GM19043 (cell line): ENCODE data around the gene ANKRD28.
A peak's percentile ranks its signal among the peaks of the same experiment; 100 is the strongest.

Experiments
- ATAC-seq: cut with Tn5 transposase; IDR thresholded peaks from one replicate; pipeline ENCODE4 v1.9.1; 2021; ENCODE audit warnings: low read depth; ENCODE audit not compliant: unreplicated experiment

ANKRD28 gene

DNA sequence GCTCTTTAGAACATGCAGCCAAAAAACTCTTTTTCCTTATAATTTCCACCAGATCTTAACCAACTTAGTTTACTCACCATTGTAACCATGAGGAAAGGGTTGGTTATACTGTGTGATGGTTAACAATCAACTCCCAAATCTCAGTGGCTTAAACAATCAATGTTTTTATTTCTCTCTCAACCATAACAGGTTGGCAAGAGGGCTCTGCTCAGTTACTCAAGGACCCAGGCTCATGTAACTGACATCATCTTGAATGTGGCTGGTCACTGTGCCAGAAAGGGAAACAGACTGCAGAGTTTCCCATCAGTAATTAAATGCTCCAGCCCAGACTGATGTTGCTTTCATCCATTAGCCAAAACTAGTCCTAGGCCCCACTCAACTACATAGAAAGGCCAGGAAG, 69.0 kb downstream of the ANKRD28 start:
- ATAC-seq: no peak

GRCh38 chr3:15726881-15727280, 70.9 kb downstream of the ANKRD28 start:
- ATAC-seq: no peak

DNA sequence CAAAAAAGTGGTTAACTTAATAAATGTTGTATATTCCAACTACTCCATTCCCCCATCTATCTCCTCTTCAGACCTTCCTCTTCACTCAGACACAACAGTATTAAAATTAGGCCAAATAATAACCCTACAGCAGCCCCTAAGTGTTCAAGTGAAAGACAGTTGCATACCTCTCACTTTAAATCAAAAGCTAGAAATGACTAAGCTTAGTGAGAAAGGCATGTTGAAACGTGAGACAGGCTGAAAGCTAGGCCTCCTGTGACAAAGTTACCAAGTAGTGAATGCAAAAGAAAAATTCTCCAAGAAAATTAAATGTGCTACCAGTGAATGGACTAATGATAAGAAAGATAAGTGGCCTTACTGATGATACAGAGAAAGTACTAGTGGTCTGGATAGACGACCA, 71.7 kb downstream of the ANKRD28 start:
- ATAC-seq: peak; percentile 85

GRCh38 chr3:15724446-15724845, 73.3 kb downstream of the ANKRD28 start:
- ATAC-seq: no peak

GRCh38 chr3:15723624-15723884, 74.2 kb downstream of the ANKRD28 start:
- no peak for ATAC-seq

DNA sequence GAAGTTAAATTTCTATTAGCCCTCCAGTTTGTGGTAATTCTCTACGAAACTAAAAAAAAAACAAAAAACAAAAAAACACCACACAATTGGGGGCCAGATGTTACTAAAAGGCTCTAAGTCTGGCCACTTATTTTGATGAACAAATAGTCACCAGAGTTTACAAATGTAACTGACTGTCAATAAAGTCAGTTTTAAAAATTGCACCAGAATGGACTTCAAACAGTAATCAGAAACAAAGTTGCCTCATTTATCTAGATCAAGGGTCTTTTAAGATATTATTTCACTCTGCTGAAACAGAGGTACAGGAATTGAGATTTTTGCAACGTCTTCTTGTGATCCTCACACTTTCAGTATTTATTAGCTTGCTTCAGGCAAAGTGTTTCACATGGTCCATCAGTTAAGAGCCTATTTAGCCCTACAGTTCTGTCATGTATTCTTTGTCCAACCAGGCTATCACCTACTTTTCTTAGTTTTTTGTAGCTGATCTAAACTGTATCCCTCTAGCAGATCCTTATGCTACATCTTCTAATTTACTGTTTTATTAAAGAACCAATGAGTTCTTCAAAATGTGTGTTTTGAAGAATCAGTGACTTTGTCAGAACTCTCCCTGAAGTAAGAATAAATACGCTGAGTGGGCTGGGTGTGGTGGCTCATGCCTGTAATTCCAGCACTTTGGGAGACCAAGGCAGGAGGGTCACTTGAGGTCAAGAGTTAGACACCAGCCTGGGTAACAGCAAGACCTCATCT, 74.7 kb downstream of the ANKRD28 start:
- ATAC-seq: no peak

- ATAC-seq: no peak
Observed at GRCh38 chr3:15716178-15716577, 81.6 kb downstream of the ANKRD28 start.

GRCh38 chr3:15714448-15714847, 83.3 kb downstream of the ANKRD28 start:
- ATAC-seq: no peak

DNA sequence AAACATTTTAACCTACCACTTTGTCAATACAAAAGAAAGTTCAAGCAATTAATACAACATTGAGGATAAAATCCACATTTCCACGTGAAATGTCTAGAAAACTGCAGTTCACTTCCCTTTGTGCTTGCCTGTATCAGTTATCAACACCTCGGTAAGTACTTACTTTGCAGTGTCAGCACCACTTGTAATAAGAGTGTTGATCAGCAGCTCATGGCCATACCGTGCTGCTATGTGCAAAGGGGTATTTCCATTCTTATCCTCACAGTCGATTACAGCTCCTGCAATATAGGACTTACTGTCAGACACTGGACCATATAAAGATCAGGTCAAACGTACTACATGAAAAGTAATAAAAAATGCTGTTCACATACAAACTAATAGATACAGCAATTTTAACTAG, 84.4 kb downstream of the ANKRD28 start:
- ATAC-seq: no peak

DNA sequence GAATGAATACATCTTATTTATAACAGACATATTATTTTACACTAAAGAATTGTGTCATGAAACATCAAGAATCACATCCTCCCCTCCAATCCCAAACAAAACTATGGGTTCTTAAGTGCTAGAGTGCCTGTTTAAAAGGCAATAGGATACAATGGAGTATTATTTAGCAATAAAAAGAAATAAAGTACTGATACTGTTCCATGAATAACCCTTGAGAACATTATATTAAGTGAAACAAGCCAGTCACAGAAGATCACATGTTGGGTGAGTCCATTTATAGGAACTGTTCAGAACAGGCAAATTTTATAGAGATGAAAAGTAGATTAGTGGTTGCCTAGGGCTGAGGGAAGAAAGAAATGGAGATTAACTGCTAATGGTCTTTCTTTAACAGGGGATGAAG, 86.5 kb downstream of the ANKRD28 start:
- no peak for ATAC-seq

- ATAC-seq: no peak
Observed at GRCh38 chr3:15708882-15709677, 88.7 kb downstream of the ANKRD28 start.

DNA sequence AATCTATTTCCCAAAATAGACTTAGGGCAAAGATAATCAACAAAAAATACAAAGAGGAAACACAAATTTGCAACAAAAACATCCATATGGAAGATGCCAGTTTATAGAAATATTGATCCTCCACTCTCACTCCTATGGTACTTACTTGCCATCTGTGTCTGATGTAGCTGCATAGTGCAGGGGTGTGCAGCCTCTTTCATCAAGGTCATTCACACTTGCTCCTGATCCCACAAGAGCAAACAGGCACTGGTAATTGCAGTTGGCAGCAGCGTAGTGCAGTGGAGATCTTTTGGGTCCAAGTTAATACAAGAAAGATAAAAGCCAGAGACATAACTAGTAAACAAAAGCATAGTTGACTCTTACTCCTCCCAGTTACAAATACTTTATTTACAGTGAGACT, 90.0 kb downstream of the ANKRD28 start:
- no peak for ATAC-seq

DNA sequence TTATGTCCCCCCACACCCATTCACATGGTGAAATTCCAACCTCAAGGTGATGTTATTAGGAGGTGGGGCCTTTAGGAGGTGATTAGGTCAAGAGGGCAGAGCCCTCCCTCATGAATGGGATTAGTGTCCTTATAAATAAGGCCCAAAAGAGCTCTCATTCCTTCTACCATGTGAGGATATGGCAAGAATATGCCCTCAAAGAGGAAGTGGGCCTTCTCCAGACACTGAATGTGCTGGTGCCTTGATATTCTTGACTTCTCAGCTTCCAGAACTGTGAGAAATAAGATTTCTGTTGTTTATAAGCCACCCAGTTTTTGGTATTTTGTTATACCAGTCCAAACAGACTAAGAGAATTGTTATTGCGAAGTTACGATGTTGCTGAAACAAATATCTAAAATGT, 94.4 kb downstream of the ANKRD28 start:
- no peak for ATAC-seq

DNA sequence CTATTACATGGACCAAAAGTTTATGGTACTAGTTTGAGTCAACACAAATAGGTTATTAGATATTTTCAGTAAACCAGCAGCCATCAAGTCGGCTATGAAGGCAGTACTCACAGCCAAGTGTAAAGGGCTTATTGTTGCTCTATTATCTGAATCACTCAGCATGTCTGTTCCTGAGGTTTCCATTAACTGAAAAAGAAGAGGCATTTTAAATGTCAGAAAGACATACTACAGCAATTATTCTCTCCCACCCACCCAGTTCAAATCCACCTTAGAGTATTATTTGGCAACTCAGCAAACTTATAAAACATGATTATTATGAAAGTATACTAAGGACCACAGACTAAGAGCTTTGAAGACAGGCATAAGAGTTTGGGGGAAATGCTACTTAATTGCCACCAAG, 103.2 kb downstream of the ANKRD28 start:
- ATAC-seq: no peak

DNA sequence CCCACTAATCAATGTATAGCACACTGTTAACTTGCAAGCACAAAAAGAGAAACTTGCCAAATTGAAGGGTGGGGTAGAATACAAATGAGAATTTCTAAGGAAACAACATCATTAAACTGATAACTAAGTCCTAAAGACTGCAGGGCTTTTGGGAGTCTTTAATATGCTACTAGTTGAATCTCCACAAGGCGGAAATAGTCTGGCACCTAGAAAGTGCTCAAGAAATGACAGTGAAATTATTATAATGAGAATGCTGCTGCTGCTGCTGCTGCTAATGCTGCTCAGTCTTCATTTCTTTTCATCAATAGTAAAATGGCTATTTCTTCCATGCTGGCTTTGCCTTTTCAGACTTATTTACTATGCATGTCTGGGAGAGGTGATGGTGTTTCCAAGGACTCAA, 104.4 kb downstream of the ANKRD28 start:
- ATAC-seq: no peak

- no peak for ATAC-seq
Observed at GRCh38 chr3:15690748-15691147, 107.0 kb downstream of the ANKRD28 start.

- ATAC-seq: no peak
Observed at GRCh38 chr3:15690230-15690629, 107.5 kb downstream of the ANKRD28 start.

DNA sequence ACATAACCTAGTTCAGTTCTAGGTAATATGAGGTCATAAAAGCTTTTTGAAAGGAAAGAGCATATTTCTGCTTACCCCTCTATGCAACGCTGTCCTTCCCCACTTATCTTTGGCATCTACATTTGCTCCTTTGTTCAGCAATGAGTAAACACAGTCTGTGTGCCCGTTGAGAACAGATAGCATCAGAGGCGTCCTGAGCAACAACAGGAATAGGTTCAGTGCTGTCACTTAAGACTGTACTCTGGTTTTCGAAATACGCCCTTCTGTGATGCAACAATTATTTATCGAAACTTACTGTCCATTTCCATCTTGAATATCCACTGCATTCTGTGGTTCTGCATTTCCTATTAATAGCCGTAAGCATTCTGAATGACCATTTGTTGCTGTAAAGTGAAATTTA, 111.9 kb downstream of the ANKRD28 start:
- ATAC-seq: no peak

DNA sequence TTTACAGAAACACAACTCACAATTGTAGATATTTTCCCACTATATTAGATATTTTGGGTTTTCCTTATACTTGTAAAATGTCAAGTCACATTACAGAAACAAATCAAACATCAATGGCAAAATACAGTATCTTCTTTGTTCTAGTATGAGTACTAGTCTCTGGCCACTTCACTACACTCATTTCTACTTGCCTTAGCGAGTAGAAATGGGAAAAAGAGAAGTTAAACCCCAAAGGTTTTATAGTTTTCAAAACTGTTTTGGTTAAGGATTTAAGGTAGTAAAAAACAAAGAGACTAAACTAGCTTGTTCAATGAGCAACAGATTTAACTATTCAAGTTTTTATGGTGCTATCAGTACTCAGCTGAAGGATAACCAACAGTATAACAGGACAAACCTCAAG, 114.5 kb downstream of the ANKRD28 start:
- no peak for ATAC-seq

DNA sequence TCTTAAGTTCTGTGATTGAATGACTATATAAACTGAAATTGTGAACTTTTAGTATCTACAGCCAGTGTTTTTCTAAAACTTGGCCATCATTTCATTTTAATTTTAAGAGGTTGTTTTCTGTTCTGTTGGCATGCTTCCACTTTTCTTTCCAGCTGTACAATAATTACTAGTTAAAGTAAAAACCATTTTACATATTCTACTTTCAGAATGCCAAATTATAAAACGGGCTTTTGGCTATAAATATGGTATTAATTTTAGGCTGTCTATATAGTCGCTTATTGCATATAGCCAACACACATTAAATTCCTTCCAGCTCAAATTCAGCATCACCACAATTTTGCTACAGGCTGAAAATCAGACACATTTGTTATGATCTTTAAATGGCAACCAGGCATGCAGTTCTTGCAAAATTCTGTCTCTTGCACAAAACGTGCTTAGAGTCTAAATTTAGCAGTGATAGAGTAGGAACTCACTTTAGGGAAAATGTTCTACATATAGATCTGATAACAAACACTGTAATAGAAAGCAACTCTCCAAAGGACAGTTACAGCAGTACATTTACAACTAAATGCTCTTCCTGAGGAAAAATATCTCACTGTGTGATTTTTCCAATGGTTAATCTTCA, 115.1 kb downstream of the ANKRD28 start:
- no peak for ATAC-seq

GRCh38 chr3:15681668-15682067, 116.1 kb downstream of the ANKRD28 start:
- ATAC-seq: no peak

DNA sequence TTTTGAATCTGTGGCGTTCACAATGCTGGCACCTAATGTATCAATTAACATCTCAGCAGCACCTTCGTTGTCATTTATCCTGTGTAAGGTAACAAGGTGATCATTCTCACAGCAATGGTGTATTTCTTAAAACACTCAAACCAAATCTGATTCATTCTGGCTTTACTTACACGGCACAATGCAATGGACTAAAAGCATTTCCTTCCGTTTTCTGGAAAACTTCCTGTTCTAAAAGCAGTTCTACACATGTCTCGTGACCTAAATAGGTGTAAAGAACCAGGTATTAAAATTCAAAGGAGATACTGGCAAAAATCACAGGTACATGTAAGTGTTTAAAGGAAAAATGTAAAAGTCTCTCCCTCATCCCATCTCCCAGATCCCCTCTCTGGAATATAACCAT, 118.5 kb downstream of the ANKRD28 start:
- ATAC-seq: no peak
